Peyer's patch (tissue), 4 donors: ENCODE measurements around the gene RFC1. TPM values are rescaled to one million over a fixed set of nuclear protein-coding genes. Genes with fewer than 3 reads are reported as not detected.
"Not testable (repeated sequence)": the region's sequence is repeated elsewhere in the genome, so short reads cannot be mapped to it uniquely, and the experiment has no call there.

Experiments
- DNase-seq, 3 donors: peaks; one replicate each; pipeline ENCODE4 v3.0.0-alpha.2; 2017 to 2019
- H3K27ac ChIP-seq, 4 donors: fragments of 200-600 bp; sonication (generic); one replicate each; pipeline ENCODE4 v1.5.1; 2016 to 2019
- H3K27me3 ChIP-seq, 2 donors: fragments of 200-600 bp; sonication (generic); one replicate each; pipeline ENCODE4 v1.5.1; 2019
- H3K36me3 ChIP-seq, 3 donors: fragments of 200-600 bp; sonication (generic); one replicate each; pipeline ENCODE4 v1.5.1; 2016 to 2019
- H3K4me1 ChIP-seq, 4 donors: fragments of 200-600 bp; sonication (generic); one replicate each; pipeline ENCODE4 v1.5.1; 2016 to 2019
- H3K4me3 ChIP-seq, 4 donors: fragments of 200-600 bp; sonication (generic); 1 replicate in 3 of 4; 2 replicates in 1 of 4; pipeline ENCODE4 v1.5.1; 2016 to 2019; ENCODE audit warnings: mild to moderate bottlenecking in 1 of 4
- H3K9me3 ChIP-seq, 4 donors: fragments of 200-600 bp; sonication (generic); one replicate each; pipeline ENCODE4 v1.5.1; 2016 to 2019; ENCODE audit warnings: mild to moderate bottlenecking in 1 of 4
- CTCF ChIP-seq, 6 experiments: fragments of 450-650 bp in 4 of 6; fragments of 200-600 bp in 2 of 6; sonication (generic) in 1 of 6; IDR thresholded peaks; one replicate each; pipeline ENCODE4 v1.5.1; 2017 to 2019; ENCODE audit warnings: antibody characterized with exemption in 6 of 6, mild to moderate bottlenecking in 3 of 6, moderate library complexity in 1 of 6
- POLR2A ChIP-seq, 2 donors: fragments of 450-650 bp; IDR thresholded peaks; one replicate each; pipeline ENCODE4 v1.5.1; 2017; ENCODE audit warnings: antibody characterized with exemption in 2 of 2, mild to moderate bottlenecking in 2 of 2, moderate library complexity in 2 of 2
- total RNA-seq, 4 donors: library from RNA; depleted of rRNA; stranded (reverse); fragments of >200 nt; gene quantifications; one replicate each; pipeline ENCODE4 v1.1.0, GENCODE V29; 2016

RFC1 gene
- total RNA-seq, 4 donors from 2014 or later: 15.0 to 49.5 (median 43.6) TPM

GRCh38 chr4:39303871-39304270 is 62.3 kb downstream of the RFC1 start:
- H3K36me3 ChIP-seq: peaks cover 0 to 83% (median 0%) of the 10 kb centered on the region in 3 donors

GRCh38 chr4:39302901-39303300 is 63.3 kb downstream of the RFC1 start:
- no peak for TF ChIP-seq CTCF (IDR thresholded peaks at IDR 0.05)
- no peak for TF ChIP-seq POLR2A (IDR thresholded peaks at IDR 0.05)
- peaks cover 0 to 83% (median 0%) of the 10 kb centered on the region in 3 donors for H3K36me3 ChIP-seq
- DNase-seq: no peak

More at GRCh38 chr4:39303871-39304270, 62.3 kb downstream of the RFC1 start:
- Histone ChIP-seq H3K9me3 (no peaks in the 10 kb centered on the region), H3K4me3 (no peak overlapping the region), H3K27ac (no peak overlapping the region), H3K4me1 (no peaks in the 10 kb centered on the region), H3K27me3 (no peaks in the 10 kb centered on the region)
- DNase-seq: no peak
- TF ChIP-seq CTCF (IDR thresholded peaks at IDR 0.05) (no peak), POLR2A (IDR thresholded peaks at IDR 0.05) (no peak)

DNA sequence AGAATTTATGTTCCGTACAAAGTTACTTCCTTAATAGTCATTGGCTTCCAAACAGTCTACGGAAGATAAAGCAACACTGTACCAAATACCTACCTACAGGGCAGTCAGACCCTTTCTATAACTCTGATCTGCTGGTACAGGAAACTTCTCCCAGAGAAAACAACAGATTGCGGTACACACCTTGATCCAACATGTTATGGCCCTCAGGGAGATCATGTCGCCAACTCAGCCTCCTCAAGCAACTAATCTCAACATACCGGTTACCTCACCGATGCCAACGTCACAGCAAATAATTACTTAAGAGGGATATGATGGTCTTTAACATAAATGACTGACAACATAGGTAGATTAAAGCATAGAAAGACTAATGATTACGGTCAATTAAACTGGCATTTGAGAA is 70.4 kb downstream of the RFC1 start:
- H3K4me1 ChIP-seq: no peaks in the 10 kb centered on the region
- no peak for DNase-seq
- no peak overlapping the region for H3K4me3 ChIP-seq
- no peaks in the 10 kb centered on the region for H3K9me3 ChIP-seq
- peaks cover 0 to 71% (median 0%) of the 10 kb centered on the region in 3 donors for H3K36me3 ChIP-seq
- TF ChIP-seq CTCF (IDR thresholded peaks at IDR 0.05): no peak
- no peak for TF ChIP-seq POLR2A (IDR thresholded peaks at IDR 0.05)
- H3K27ac ChIP-seq: no peak overlapping the region
- H3K27me3 ChIP-seq: no peaks in the 10 kb centered on the region

More at GRCh38 chr4:39302901-39303300, 63.3 kb downstream of the RFC1 start:
- Histone ChIP-seq H3K9me3 (no peaks in the 10 kb centered on the region), H3K27me3 (no peaks in the 10 kb centered on the region), H3K4me1 (no peaks in the 10 kb centered on the region), H3K27ac (no peak overlapping the region), H3K4me3 (no peak overlapping the region)

DNA sequence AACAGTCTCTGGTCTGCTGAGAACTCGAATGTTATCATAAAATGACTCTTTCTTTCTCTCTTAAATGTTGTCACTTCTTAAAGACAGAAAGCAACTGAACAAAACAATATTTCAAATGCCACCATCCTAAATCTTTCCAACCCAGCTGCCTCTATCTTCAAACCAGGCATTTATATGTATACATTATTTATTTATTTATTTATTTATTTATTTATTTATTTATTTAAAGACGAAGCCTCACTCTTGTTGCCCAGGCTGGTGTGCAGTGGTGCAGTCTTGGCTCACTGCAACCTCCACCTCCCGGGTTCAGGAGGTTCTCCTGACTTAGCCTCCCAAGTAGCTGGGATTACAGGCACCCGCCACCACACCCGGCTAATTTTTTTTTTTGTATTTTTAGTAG is 73.7 kb downstream of the RFC1 start:
- H3K9me3 ChIP-seq, H3K27ac ChIP-seq, H3K27me3 ChIP-seq, H3K4me1 ChIP-seq, DNase-seq, H3K4me3 ChIP-seq: not testable (repeated sequence)
- peaks cover 0 to 65% (median 0%) of the 10 kb centered on the region in 3 donors for H3K36me3 ChIP-seq

DNA sequence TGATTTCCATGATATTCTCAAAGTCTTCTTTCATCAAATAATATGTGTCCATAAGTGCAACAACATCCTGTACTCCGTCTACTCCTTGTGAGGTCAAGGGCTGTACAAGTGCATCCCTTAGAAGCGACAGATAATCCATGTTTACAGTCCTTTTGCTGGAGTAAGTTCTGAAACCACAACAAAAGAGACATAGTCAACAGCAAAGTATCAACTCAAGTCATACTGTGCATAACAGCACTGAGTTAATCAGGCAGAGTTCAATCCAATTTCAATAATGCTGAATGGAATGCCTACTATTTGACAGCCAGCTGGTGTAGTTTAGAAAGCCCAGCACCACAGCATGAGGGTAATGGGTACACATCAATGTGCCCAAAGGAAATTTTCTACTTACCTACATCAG is 74.5 kb downstream of the RFC1 start:
- H3K9me3 ChIP-seq: no peaks in the 10 kb centered on the region
- H3K36me3 ChIP-seq: peaks cover 0 to 72% (median 0%) of the 10 kb centered on the region in 3 donors
- TF ChIP-seq CTCF (IDR thresholded peaks at IDR 0.05): no peak
- TF ChIP-seq POLR2A (IDR thresholded peaks at IDR 0.05): no peak
- DNase-seq: no peak
- H3K27ac ChIP-seq: no peak overlapping the region
- H3K4me1 ChIP-seq: no peaks in the 10 kb centered on the region
- H3K27me3 ChIP-seq: no peaks in the 10 kb centered on the region
- H3K4me3 ChIP-seq: no peak overlapping the region

DNA sequence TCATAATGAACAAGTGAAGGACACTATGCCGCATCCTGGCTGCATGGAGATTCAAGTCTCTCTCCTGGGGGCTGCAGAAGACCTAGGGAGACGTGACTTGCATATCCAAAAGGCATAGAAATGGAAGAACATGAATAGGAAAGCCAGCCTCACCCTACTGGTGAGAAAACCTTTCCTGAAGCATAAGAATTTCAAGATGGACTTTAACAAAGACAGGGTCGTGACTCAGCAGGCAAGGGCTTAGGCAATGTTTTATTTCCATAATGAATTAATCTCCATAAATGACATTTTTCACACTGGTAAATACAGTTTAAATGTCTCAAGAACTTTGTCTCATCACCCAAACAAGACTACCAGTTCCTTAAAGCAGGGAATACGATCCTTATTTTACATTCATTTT is 78.9 kb downstream of the RFC1 start:
- no peaks in the 10 kb centered on the region for H3K4me1 ChIP-seq
- peaks cover 0 to 55% (median 0%) of the 10 kb centered on the region in 3 donors for H3K36me3 ChIP-seq
- TF ChIP-seq POLR2A (IDR thresholded peaks at IDR 0.05) (no peak), CTCF (IDR thresholded peaks at IDR 0.05) (no peak)
- no peak for DNase-seq
- H3K4me3 ChIP-seq: no peak overlapping the region
- no peaks in the 10 kb centered on the region for H3K9me3 ChIP-seq
- no peaks in the 10 kb centered on the region for H3K27me3 ChIP-seq
- no peak overlapping the region for H3K27ac ChIP-seq
